Mesenchymal stem cell (in vitro differentiated cells and primary cell): ENCODE results near the gene KIAA1671.

ENCODE experiments used
- DNase-seq: peaks from one replicate; pipeline ENCODE4 v3.0.0-alpha.2; 2013
- H2AFZ ChIP-seq: one replicate; pipeline ENCODE4 v1.6.1; 2013; ENCODE audit warnings: low read depth, mild to moderate bottlenecking, control low read depth, inconsistent platforms, low read length, moderate library complexity
- H2AK5ac ChIP-seq: 2 replicates; pipeline ENCODE4 v1.6.1; 2013; ENCODE audit warnings: low read length, moderate library complexity, mild to moderate bottlenecking, inconsistent platforms; ENCODE audit not compliant: severe bottlenecking
- H2BK120ac ChIP-seq: one replicate; pipeline ENCODE4 v1.6.1; 2013; ENCODE audit warnings: low read depth, mild to moderate bottlenecking, inconsistent platforms, low read length, moderate library complexity
- H2BK12ac ChIP-seq, 2 experiments: one replicate each; pipeline ENCODE4 v1.6.1; 2013; ENCODE audit warnings: inconsistent platforms in 2 of 2, low read length in 2 of 2, mild to moderate bottlenecking in 2 of 2, moderate library complexity in 2 of 2, control low read depth in 1 of 2
- H2BK15ac ChIP-seq: one replicate; pipeline ENCODE4 v1.6.1; 2013; ENCODE audit warnings: mild to moderate bottlenecking, low read depth, inconsistent platforms; ENCODE audit not compliant: poor library complexity, severe bottlenecking
- H2BK5ac ChIP-seq: 2 replicates; pipeline ENCODE4 v1.6.1; 2013; ENCODE audit warnings: low read depth, mild to moderate bottlenecking, low read length, control low read depth, inconsistent platforms; ENCODE audit not compliant: poor library complexity, severe bottlenecking
- H3K14ac ChIP-seq, 2 experiments: one replicate each; pipeline ENCODE4 v1.6.1; 2013; ENCODE audit warnings: inconsistent platforms in 2 of 2, low read length in 2 of 2, control low read depth in 1 of 2, mild to moderate bottlenecking in 1 of 2, moderate library complexity in 1 of 2
- H3K18ac ChIP-seq, 2 experiments: one replicate each; pipeline ENCODE4 v1.6.1; 2013; ENCODE audit warnings: inconsistent platforms in 2 of 2, low read length in 2 of 2, control low read depth in 1 of 2, low read depth in 1 of 2, mild to moderate bottlenecking in 1 of 2
- H3K23ac ChIP-seq, 2 experiments: one replicate each; pipeline ENCODE4 v1.6.1; 2013; ENCODE audit warnings: inconsistent platforms in 2 of 2, low read length in 2 of 2, mild to moderate bottlenecking in 2 of 2, moderate library complexity in 2 of 2, control low read depth in 1 of 2
- H3K27ac ChIP-seq: 2 replicates; pipeline ENCODE4 v1.5.1; 2013; ENCODE audit warnings: mild to moderate bottlenecking, moderate library complexity, low read length, control low read depth, inconsistent platforms; ENCODE audit not compliant: poor library complexity, severe bottlenecking
- H3K27me3 ChIP-seq, 2 experiments: 2 replicates each; pipeline versions ENCODE4 v1.6.1 to v1.7.0; 2013; ENCODE audit warnings: low read length in 2 of 2, mild to moderate bottlenecking in 2 of 2, moderate library complexity in 2 of 2, control low read depth in 1 of 2, inconsistent platforms in 1 of 2; ENCODE audit not compliant: control insufficient read depth in 1 of 2, insufficient read depth in 1 of 2
- H3K36me3 ChIP-seq, 2 experiments: 2 replicates each; pipeline versions ENCODE4 v1.6.1 to v1.7.0; 2013; ENCODE audit warnings: low read length in 2 of 2, control low read depth in 1 of 2, inconsistent platforms in 1 of 2, low read depth in 1 of 2, mild to moderate bottlenecking in 1 of 2; ENCODE audit not compliant: insufficient read depth in 2 of 2, control insufficient read depth in 1 of 2
- H3K4ac ChIP-seq, 2 experiments: one replicate each; pipeline ENCODE4 v1.6.1; 2013; ENCODE audit warnings: inconsistent platforms in 2 of 2, low read length in 2 of 2, mild to moderate bottlenecking in 2 of 2, moderate library complexity in 2 of 2, control low read depth in 1 of 2, low read depth in 1 of 2
- H3K4me1 ChIP-seq: 2 replicates; pipeline ENCODE4 v1.6.1; 2013; ENCODE audit warnings: low read depth, low read length, control low read depth; ENCODE audit not compliant: control insufficient read depth, insufficient read depth
- H3K4me2 ChIP-seq: 2 replicates; pipeline ENCODE4 v1.6.1; 2013; ENCODE audit warnings: low read length, mild to moderate bottlenecking, inconsistent platforms; ENCODE audit not compliant: poor library complexity, severe bottlenecking
- H3K4me3 ChIP-seq, 2 experiments: 2 replicates each; pipeline versions ENCODE4 v1.5.1 to v1.7.0; 2013; ENCODE audit warnings: low read length in 2 of 2, mild to moderate bottlenecking in 2 of 2, control low read depth in 1 of 2, low read depth in 1 of 2; ENCODE audit not compliant: insufficient read depth in 1 of 2
- H3K79me1 ChIP-seq: replicated peaks from 2 replicates; pipeline ENCODE4 v1.6.1; 2013; ENCODE audit warnings: mild to moderate bottlenecking, control low read depth, low read length, inconsistent platforms; ENCODE audit not compliant: poor library complexity, severe bottlenecking
- H3K9ac ChIP-seq: 2 replicates; pipeline ENCODE4 v1.7.0; 2013; ENCODE audit warnings: mild to moderate bottlenecking, low read length, moderate library complexity
- H3K9me3 ChIP-seq: 2 replicates; pipeline ENCODE4 v1.7.0; 2013; ENCODE audit warnings: mild to moderate bottlenecking, low read length; ENCODE audit not compliant: control insufficient read depth
- H4K8ac ChIP-seq: one replicate; pipeline ENCODE4 v1.6.1; 2013; ENCODE audit warnings: inconsistent platforms, mild to moderate bottlenecking, low read length, moderate library complexity
- H4K91ac ChIP-seq: one replicate; pipeline ENCODE4 v1.6.1; 2013; ENCODE audit warnings: mild to moderate bottlenecking, low read length, inconsistent platforms
- WGBS: methylation state at CpG from one replicate; pipeline ENCODE4 v1.1.7; 2013; ENCODE audit warnings: mixed read lengths; 5-methylcytosine and 5-hydroxymethylcytosine counted together

Gene KIAA1671

GRCh38 chr22:25098445-25099081 lies 146.0 kb downstream of the KIAA1671 start:
- Histone ChIP-seq H2AK5ac (no peak overlapping the region), H4K91ac (no peak overlapping the region), H3K4me1 (peaks cover 6% of the 10 kb centered on the region), H3K18ac (no peak overlapping the region), H3K9ac (no peak overlapping the region), H3K4ac (no peak overlapping the region), H2BK5ac (no peak overlapping the region), H2BK15ac (no peak overlapping the region), H2BK12ac (no peak overlapping the region), H3K36me3 (no peaks in the 10 kb centered on the region), H3K27me3 (no peaks in the 10 kb centered on the region), H3K79me1 (no peaks in the 10 kb centered on the region), H3K14ac (no peak overlapping the region), H3K9me3 (no peaks in the 10 kb centered on the region), H3K23ac (no peak overlapping the region), H2BK120ac (no peak overlapping the region), H3K4me3 (no peak overlapping the region), H3K4me2 (no peak overlapping the region), H4K8ac (no peak overlapping the region), H2AFZ (no peak overlapping the region), H3K27ac (no peak overlapping the region)
- no peak for DNase-seq
- WGBS, result 92% methylated on average over 8 of the region's 9 CpGs

GRCh38 chr22:25099202-25099601 lies 146.7 kb downstream of the KIAA1671 start:
- Histone ChIP-seq H3K79me1 (no peaks in the 10 kb centered on the region), H2BK15ac (no peak overlapping the region), H2BK12ac (peak overlapping the region in 1 of 2 experiments; percentile 57), H3K36me3 (no peaks in the 10 kb centered on the region), H3K4me3 (no peak overlapping the region), H4K91ac (no peak overlapping the region), H3K14ac (no peak overlapping the region), H3K9ac (no peak overlapping the region), H3K9me3 (no peaks in the 10 kb centered on the region), H3K27ac (no peak overlapping the region), H2BK120ac (no peak overlapping the region), H3K4me1 (peaks cover 6% of the 10 kb centered on the region), H2AK5ac (no peak overlapping the region), H3K4ac (no peak overlapping the region), H4K8ac (no peak overlapping the region), H3K4me2 (no peak overlapping the region), H2AFZ (no peak overlapping the region), H3K23ac (no peak overlapping the region), H3K27me3 (no peaks in the 10 kb centered on the region), H3K18ac (no peak overlapping the region), H2BK5ac (no peak overlapping the region)
- no peak for DNase-seq
- 91% methylated on average over 4 of the region's 4 CpGs for WGBS

- no peak overlapping the region for H2BK12ac ChIP-seq
- no peak overlapping the region for H4K91ac ChIP-seq
- H3K4ac ChIP-seq, result no peak overlapping the region
- H2BK5ac ChIP-seq, result no peak overlapping the region
- DNase-seq, result no peak
- H3K18ac ChIP-seq, result no peak overlapping the region
- H3K27me3 ChIP-seq, result no peaks in the 10 kb centered on the region
- no peak overlapping the region for H2BK15ac ChIP-seq
- no peaks in the 10 kb centered on the region for H3K79me1 ChIP-seq
- 89% methylated on average over 4 of the region's 4 CpGs for WGBS
- no peak overlapping the region for H2AK5ac ChIP-seq
- H3K4me3 ChIP-seq, result no peak overlapping the region
- no peak overlapping the region for H2BK120ac ChIP-seq
- H3K4me2 ChIP-seq, result no peak overlapping the region
- H3K27ac ChIP-seq, result no peak overlapping the region
- no peaks in the 10 kb centered on the region for H3K9me3 ChIP-seq
- no peak overlapping the region for H4K8ac ChIP-seq
- no peak overlapping the region for H3K23ac ChIP-seq
- no peak overlapping the region for H3K9ac ChIP-seq
- H3K36me3 ChIP-seq, result no peaks in the 10 kb centered on the region
- H3K14ac ChIP-seq, result no peak overlapping the region
- H3K4me1 ChIP-seq, result peaks cover 6% of the 10 kb centered on the region
- no peak overlapping the region for H2AFZ ChIP-seq
These were observed 147.9 kb downstream of the KIAA1671 start for GRCh38 chr22:25100402-25100801.

- Histone ChIP-seq H3K4me2 (no peak overlapping the region), H2BK5ac (no peak overlapping the region), H3K18ac (no peak overlapping the region), H3K4me3 (no peak overlapping the region), H2AK5ac (no peak overlapping the region), H2BK120ac (no peak overlapping the region), H2BK12ac (no peak overlapping the region), H3K4me1 (peaks cover 6% of the 10 kb centered on the region), H2BK15ac (no peak overlapping the region), H3K9ac (no peak overlapping the region), H3K9me3 (no peaks in the 10 kb centered on the region), H3K27me3 (peaks cover 0 to under 1% of the 10 kb centered on the region in 2 experiments), H3K4ac (no peak overlapping the region), H4K91ac (no peak overlapping the region), H3K14ac (no peak overlapping the region), H2AFZ (no peak overlapping the region), H3K27ac (no peak overlapping the region), H3K23ac (no peak overlapping the region), H4K8ac (no peak overlapping the region), H3K79me1 (no peaks in the 10 kb centered on the region), H3K36me3 (no peaks in the 10 kb centered on the region)
- no peak for DNase-seq
- WGBS, result 49% methylated on average over 5 of the region's 5 CpGs
These were observed 148.4 kb downstream of the KIAA1671 start for GRCh38 chr22:25100948-25101347.
